ENCODE measurements around the gene INSR. TPM values are rescaled to one million over a fixed set of nuclear protein-coding genes. Genes with fewer than 3 reads are reported as not detected.
A peak's percentile ranks its signal among the peaks of the same experiment; 100 is the strongest.

INSR gene
- total RNA-seq, 4 donors from 2014 or later: 125 to 191 (median 167) TPM

- H3K27me3 ChIP-seq: no peaks in the 10 kb centered on the region
- H3K4me3 ChIP-seq: no peak overlapping the region
- no peak overlapping the region for H3K27ac ChIP-seq
- no peaks in the 10 kb centered on the region for H3K4me1 ChIP-seq
- no peaks in the 10 kb centered on the region for H3K36me3 ChIP-seq
- DNase-seq: no peak
- no peaks in the 10 kb centered on the region for H3K9me3 ChIP-seq
- no peak for TF ChIP-seq CTCF (IDR thresholded peaks at IDR 0.05)
- no peak for TF ChIP-seq POLR2A (IDR thresholded peaks at IDR 0.05)
These were observed 187.2 kb downstream of the INSR start for GRCh38 chr19:7106711-7107657.

GRCh38 chr19:7104747-7105447 is 189.3 kb downstream of the INSR start:
- Histone ChIP-seq H3K36me3 (no peaks in the 10 kb centered on the region), H3K9me3 (no peaks in the 10 kb centered on the region), H3K4me1 (peaks cover 0 to under 1% (median 0%) of the 10 kb centered on the region in 4 donors), H3K27me3 (no peaks in the 10 kb centered on the region), H3K27ac (no peak overlapping the region), H3K4me3 (no peak overlapping the region)
- TF ChIP-seq CTCF (IDR thresholded peaks at IDR 0.05) (no peak), POLR2A (IDR thresholded peaks at IDR 0.05) (no peak)
- no peak for DNase-seq

GRCh38 chr19:7101498-7102253 is 192.5 kb downstream of the INSR start:
- Histone ChIP-seq H3K9me3 (no peaks in the 10 kb centered on the region), H3K27ac (no peak overlapping the region), H3K4me1 (peaks cover 0 to 6% (median 0%) of the 10 kb centered on the region in 4 donors), H3K4me3 (no peak overlapping the region), H3K27me3 (no peaks in the 10 kb centered on the region), H3K36me3 (no peaks in the 10 kb centered on the region)
- TF ChIP-seq CTCF (IDR thresholded peaks at IDR 0.05) (no peak), POLR2A (IDR thresholded peaks at IDR 0.05) (no peak)
- no peak for DNase-seq

- Histone ChIP-seq H3K9me3 (peaks cover 0 to 8% (median 4%) of the 10 kb centered on the region in 4 donors), H3K36me3 (no peaks in the 10 kb centered on the region), H3K27me3 (no peaks in the 10 kb centered on the region), H3K4me3 (peak overlapping the region; percentile 63 to 76 (median 65)), H3K4me1 (peaks cover 0 to 6% (median 0%) of the 10 kb centered on the region in 4 donors), H3K27ac (peak overlapping the region; percentile 81 to 96 (median 89))
- no peak for DNase-seq
- no peak for TF ChIP-seq POLR2A (IDR thresholded peaks at IDR 0.05)
- TF ChIP-seq CTCF (IDR thresholded peaks at IDR 0.05): no peak
These were observed 194.7 kb downstream of the INSR start for GRCh38 chr19:7099597-7099921.
